GM10847 (cell line): Measurements from ENCODE around the gene PTPN11.

Experiments
- POLR2A ChIP-seq: IDR thresholded peaks from 2 replicates; pipeline ENCODE4 v1.6.1; 2011; ENCODE audit not compliant: insufficient read length; ENCODE audit errors: extremely low read depth

PTPN11 gene

DNA sequence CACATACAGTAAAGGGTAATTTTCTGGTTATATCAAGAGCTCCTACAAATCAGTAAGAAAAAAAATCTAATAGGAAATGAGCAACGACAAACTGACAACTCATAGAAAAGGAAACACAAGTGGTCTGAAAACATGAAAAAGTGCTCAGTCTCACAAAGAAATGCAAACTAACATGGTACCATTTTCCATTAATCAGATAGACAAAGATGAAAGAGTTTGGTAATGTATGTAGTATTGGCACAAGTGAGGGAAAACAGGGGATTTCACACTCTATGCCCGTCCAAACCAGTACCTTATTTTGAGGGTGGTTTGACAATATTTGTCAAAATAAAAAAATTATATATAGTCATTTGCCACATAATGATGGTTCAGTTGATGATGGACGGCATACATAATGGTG, 13.2 kb downstream of the PTPN11 start:
- TF ChIP-seq POLR2A: no peak

GRCh38 chr12:112433551-112433950, 14.8 kb downstream of the PTPN11 start:
- no peak for TF ChIP-seq POLR2A

DNA sequence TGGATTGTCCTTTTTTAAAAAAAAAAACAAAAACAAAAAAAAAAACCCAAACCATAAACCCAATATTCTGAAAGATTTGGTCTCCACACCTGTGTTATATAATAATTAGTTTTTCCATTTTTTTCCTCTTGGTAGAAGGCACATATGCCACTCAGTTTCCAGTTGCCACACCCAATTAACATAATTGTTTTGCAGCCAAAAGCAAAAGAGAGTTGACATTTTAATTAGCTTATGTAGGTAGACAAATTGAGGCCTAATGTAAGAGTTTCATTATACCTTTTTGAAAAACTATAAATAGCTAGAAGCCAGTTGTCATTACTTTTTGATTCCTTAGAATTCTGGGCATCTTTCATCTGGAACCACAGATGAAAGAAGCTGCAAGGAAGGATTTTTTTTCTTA, 21.0 kb downstream of the PTPN11 start:
- TF ChIP-seq POLR2A: no peak

- no peak for TF ChIP-seq POLR2A
These were observed 25.2 kb downstream of the PTPN11 start for GRCh38 chr12:112443916-112444315.

GRCh38 chr12:112446008-112446725, 27.4 kb downstream of the PTPN11 start:
- no peak for TF ChIP-seq POLR2A

DNA sequence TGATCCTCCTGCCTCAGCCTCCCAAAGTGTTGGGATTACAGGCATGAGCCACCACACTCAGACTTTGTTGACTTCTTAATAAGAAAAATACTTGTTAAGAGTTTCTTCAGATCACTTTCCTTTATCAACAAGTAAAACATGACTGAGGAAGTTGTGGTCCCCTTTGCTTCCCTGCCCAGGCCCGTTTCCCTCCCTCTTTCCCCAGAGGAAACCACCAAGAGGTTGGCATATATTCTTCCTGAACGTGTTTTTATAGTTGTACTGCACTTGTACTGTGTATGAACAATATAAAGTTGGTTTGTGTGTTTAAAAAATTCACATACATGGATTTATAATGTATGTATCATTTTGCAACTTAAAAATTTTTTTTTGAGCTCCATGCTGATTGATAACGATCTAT, 28.4 kb downstream of the PTPN11 start:
- no peak for TF ChIP-seq POLR2A

DNA sequence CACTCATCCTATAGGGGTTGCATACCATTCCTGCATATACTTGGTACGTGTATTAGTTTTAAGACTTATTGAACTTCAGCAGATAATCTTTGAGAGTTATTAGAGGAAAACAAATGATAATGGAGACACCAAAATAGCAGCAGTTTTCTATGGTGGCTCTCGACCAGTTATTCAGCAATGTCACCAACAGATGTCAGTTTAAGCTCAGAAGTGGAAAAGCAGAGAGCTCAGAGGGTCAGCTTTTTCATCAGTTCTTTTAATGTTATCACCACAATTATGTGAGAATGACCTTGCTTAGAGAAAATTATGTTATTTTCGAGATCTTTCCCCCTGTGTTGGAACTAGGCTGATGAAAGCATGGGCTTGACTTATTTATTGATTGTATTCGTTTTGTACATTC, 32.0 kb downstream of the PTPN11 start:
- no peak for TF ChIP-seq POLR2A

DNA sequence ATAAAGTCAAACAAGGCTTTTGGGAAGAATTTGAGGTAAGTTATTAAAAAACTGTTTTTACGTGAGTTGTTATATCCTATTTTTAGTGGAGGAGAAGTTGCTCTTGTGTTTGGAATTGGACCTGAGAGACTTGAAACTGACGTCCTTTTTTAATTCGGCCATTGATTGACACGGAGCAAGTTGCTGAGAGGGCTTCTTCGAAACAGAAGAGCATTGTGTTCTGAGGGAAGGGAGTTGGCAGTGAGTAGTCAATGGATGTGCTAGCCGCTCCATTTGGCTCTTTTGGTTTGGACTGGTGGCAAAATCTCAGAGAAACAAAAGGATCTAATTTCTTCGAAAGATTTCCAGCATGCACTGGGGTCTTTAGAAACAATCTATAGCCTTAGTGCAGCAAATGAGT, 37.3 kb downstream of the PTPN11 start:
- TF ChIP-seq POLR2A: no peak

- no peak for TF ChIP-seq POLR2A
These were observed 39.6 kb downstream of the PTPN11 start for GRCh38 chr12:112458330-112458729.

DNA sequence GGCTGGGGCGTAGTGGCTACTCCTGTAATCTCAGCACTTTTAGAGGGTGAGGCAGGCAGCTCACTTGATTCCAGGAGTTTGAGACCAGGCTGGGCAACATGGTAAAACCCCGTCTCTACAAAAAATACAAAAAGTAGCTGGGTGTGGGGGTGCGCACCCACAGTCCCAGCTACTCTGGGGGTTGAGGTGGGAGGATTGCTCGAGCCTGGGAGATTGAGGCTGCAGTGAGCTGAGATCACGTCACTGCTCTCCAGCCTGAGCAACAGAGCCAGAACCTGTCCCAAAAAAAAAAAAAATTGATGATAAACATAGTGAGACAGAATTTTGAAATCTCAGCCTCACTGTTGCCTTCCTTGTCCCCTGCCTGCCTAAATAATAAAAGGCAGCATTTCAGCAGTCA, 40.0 kb downstream of the PTPN11 start:
- no peak for TF ChIP-seq POLR2A

- no peak for TF ChIP-seq POLR2A
These were observed 44.7 kb downstream of the PTPN11 start for GRCh38 chr12:112463478-112463877.

- no peak for TF ChIP-seq POLR2A
These were observed 45.9 kb downstream of the PTPN11 start for GRCh38 chr12:112464605-112465004.

DNA sequence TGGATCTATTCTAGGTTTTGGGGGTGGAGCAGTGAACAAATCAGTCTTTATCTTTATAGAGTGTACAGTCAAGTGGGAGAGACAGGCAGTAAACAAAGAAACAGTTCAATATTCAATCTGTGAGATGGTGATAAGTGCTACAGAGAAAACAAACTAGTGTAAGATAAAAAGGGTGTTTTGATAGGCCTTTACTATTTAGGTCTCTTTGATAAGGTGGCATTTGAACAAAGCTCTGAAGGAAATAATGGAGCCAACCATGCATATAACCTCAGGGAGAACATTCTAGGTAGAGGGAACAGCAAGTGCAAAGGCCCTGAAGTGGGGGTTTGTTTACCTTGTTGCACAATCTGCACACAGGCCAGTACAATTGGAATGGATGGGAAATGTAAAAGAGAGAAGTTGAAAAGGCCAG, 47.3 kb downstream of the PTPN11 start:
- no peak for TF ChIP-seq POLR2A

DNA sequence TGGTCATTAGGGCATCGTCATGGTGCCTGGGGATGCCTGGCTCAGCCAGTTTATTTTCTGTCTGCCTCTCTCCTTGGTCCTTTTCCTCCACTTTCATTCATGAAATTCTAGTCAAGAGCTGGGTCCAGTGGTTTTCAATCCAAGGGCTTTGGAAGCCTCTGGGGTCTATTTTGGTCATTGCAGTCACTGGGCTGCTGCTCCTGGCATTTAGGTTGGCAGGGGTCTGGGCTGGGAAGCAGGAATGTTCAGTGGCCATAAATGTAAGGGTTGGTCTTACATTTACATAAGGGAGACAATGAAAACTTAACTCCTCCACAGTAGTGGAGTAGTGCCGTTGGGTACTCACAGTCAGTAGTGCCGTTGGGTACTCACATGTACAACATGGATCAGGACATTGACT, 48.1 kb downstream of the PTPN11 start:
- no peak for TF ChIP-seq POLR2A

DNA sequence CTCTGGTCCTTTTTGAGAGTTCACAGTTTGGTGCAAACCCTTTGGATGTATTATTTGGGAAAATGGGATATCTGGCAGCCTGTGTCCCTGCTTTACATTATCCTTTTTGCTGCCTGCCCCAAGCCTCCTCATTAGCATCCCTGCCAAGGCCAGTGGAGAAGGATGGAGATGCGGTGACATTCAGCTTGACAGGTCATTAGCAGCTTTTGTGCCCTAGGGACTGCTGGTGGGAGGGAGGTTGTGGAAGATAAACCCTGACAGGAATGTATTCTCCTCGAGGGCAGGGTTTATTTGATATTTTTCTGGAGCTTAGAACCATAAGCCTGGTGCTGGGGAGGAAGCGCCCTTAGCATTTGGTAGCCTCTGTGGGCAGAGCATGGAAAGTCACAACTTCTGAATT, 49.3 kb downstream of the PTPN11 start:
- no peak for TF ChIP-seq POLR2A

DNA sequence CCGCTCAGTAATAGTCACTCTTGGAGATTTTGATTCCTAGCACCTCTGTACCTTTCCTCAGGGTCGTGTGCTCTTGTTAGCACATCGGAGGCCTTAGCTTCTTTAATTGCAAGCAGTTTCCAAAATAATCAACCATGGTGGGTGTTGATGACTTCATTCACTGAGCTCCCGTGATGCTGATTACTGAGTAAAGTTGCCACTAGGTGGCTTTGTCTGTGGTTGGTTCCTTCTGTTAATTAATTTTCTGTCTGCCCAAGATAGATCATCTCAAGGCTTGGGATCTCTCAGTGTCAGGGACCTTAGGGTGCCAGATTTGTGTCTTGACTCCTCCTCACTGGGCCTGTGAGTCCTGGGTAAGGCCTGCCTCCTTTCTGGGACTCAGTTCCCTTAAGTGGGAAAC, 54.3 kb downstream of the PTPN11 start:
- TF ChIP-seq POLR2A: no peak

DNA sequence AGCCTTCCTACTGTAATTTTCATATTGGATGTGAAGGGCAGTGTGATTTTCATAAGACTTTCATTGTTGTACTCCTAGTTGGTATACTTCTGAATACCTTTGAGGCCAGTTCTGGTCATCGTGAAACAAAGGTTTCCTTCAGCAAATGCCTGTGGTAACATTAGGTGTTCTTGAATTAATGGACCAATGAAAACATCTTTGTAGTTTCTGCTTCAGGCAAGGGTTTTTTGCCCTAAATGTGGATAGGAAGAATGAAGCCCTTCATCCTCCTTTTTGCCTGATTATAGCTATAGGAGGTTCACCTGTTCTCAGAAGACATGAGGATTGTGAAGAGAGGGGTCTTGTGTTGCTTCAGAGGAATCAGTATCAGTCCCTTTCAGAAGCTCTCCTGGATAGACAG, 60.7 kb downstream of the PTPN11 start:
- TF ChIP-seq POLR2A: no peak
